ENCODE data around the gene SNAPIN. TPM values are rescaled to one million over a fixed set of nuclear protein-coding genes. Genes with fewer than 3 reads are reported as not detected.

SNAPIN gene
- total RNA-seq, 1 experiment from 2014 or later = 29.0 TPM

GRCh38 chr1:153615406-153615805 lies 43.1 kb upstream of the SNAPIN start:
- H2BK15ac ChIP-seq (ENCODE audit: low read depth, low read length) = no peak overlapping the region
- H2BK5ac ChIP-seq (ENCODE audit: insufficient read length, low read length) = no peak overlapping the region
- Mint-ChIP-seq H3K36me3 (ENCODE audit: insufficient read depth in 1 of 3, low read depth in 3 of 3) (peaks cover 5 to 13% (median 5%) of the 10 kb centered on the region in 3 experiments; a peak in 5 of 7 replicates), H3K27ac (no peak overlapping the region), H3K9me3 (no peaks in the 10 kb centered on the region), H3K4me3 (no peak overlapping the region), H3K27me3 (ENCODE audit: low read depth) (no peaks in the 10 kb centered on the region; the same call in 1 of the 2 replicates), H3K4me1 (peaks cover 23 to 47% of the 10 kb centered on the region in 2 experiments)
- no peak overlapping the region for H3K9ac ChIP-seq (ENCODE audit: extremely low read depth, insufficient read length, low read length)
- H3T11ph ChIP-seq (ENCODE audit: low read length) = no peak overlapping the region
- no peak overlapping the region for H2AFZ ChIP-seq (ENCODE audit: low read length)
- H3K79me2 ChIP-seq (ENCODE audit: insufficient read depth, low read length) = no peaks in the 10 kb centered on the region
- H3K4ac ChIP-seq (ENCODE audit: low read depth, low read length) = no peak overlapping the region
- no peaks in the 10 kb centered on the region for H3K23me2 ChIP-seq (ENCODE audit: insufficient read length, low read depth, low read length, poor library complexity, severe bottlenecking)
- H2BK20ac ChIP-seq (ENCODE audit: low read depth, low read length, poor library complexity, severe bottlenecking) = no peak overlapping the region
- H4K5ac ChIP-seq (ENCODE audit: insufficient read length, low read depth, low read length) = no peak overlapping the region
- WGBS (ENCODE audit: extremely low coverage, insufficient read length, low lambda C conversion rate) = no CpG with 5 or more reads among the region's 2 CpGs
- H2BK120ac ChIP-seq (ENCODE audit: low read depth, low read length, poor library complexity, severe bottlenecking) = no peak overlapping the region
- TF ChIP-seq, protein P1, sequence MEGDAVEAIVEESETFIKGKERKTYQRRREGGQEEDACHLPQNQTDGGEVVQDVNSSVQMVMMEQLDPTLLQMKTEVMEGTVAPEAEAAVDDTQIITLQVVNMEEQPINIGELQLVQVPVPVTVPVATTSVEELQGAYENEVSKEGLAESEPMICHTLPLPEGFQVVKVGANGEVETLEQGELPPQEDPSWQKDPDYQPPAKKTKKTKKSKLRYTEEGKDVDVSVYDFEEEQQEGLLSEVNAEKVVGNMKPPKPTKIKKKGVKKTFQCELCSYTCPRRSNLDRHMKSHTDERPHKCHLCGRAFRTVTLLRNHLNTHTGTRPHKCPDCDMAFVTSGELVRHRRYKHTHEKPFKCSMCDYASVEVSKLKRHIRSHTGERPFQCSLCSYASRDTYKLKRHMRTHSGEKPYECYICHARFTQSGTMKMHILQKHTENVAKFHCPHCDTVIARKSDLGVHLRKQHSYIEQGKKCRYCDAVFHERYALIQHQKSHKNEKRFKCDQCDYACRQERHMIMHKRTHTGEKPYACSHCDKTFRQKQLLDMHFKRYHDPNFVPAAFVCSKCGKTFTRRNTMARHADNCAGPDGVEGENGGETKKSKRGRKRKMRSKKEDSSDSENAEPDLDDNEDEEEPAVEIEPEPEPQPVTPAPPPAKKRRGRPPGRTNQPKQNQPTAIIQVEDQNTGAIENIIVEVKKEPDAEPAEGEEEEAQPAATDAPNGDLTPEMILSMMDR (conservative IDR thresholded peaks at IDR 0.05) = no peak
- no peak overlapping the region for H3K18ac ChIP-seq (ENCODE audit: insufficient read length, low read depth, low read length)
- H4K8ac ChIP-seq (replicated peaks; ENCODE audit: insufficient read length, low read depth, low read length) = no peak overlapping the region
- no peak overlapping the region for H2BK12ac ChIP-seq (ENCODE audit: insufficient read length, low read depth, low read length)
- no peak overlapping the region for H4K91ac ChIP-seq (ENCODE audit: insufficient read length, low read depth, low read length)
- no peaks in the 10 kb centered on the region for H3K27me3 ChIP-seq (ENCODE audit: insufficient read depth, low read length)
- H3K9me3 ChIP-seq (ENCODE audit: control insufficient read depth, low read depth, low read length) = no peaks in the 10 kb centered on the region
- H4K20me1 ChIP-seq (ENCODE audit: control insufficient read depth, insufficient read depth, insufficient read length) = no peaks in the 10 kb centered on the region
- no peaks in the 10 kb centered on the region for H3K79me1 ChIP-seq (ENCODE audit: insufficient read depth, low read depth, low read length, poor library complexity, severe bottlenecking)
- no peak for DNase-seq
- H3K14ac ChIP-seq (ENCODE audit: insufficient read depth, low read length) = no peak overlapping the region
- H2AK5ac ChIP-seq (ENCODE audit: insufficient read length, low read length) = no peak overlapping the region
- peaks cover 4% of the 10 kb centered on the region; the same call in 1 of the 2 replicates for H3K4me1 ChIP-seq (ENCODE audit: insufficient read depth, low read length)
- H3K4me2 ChIP-seq (ENCODE audit: insufficient read depth, insufficient read length, low read length) = no peak overlapping the region
- no peak overlapping the region for H3K27ac ChIP-seq (ENCODE audit: insufficient read length, low read depth, low read length)
- H3K23ac ChIP-seq (ENCODE audit: insufficient read length, low read depth, low read length) = no peak overlapping the region
- H3K56ac ChIP-seq (ENCODE audit: insufficient read length, low read depth, low read length) = no peak overlapping the region

Measured in H9 (cell line).